Neural cell (in vitro differentiated cells): ENCODE measurements around the gene CFAP300.

Source experiments
- EP300 ChIP-seq: fragments of 450-650 bp; conservative IDR thresholded peaks from 2 replicates; pipeline ENCODE4 v1.6.1; 2014; ENCODE audit warnings: antibody characterized with exemption, mild to moderate bottlenecking, moderate library complexity; ENCODE audit not compliant: poor library complexity, severe bottlenecking
- EZH2 ChIP-seq: fragments of 200-600, 300-800 bp; shearing (Covaris generic), sonication (generic); IDR thresholded peaks from 2 replicates; pipeline ENCODE4 v1.6.1; 2014; ENCODE audit warnings: antibody characterized with exemption, low read length, borderline replicate concordance, mild to moderate bottlenecking; ENCODE audit not compliant: insufficient read depth, poor library complexity, severe bottlenecking
- MXI1 ChIP-seq: fragments of 450-650 bp; conservative IDR thresholded peaks from 2 replicates; pipeline ENCODE4 v1.6.1; 2014; ENCODE audit warnings: antibody characterized with exemption, mild to moderate bottlenecking; ENCODE audit not compliant: poor library complexity, severe bottlenecking
- POLR2AphosphoS5 ChIP-seq: IDR thresholded peaks from 2 replicates; pipeline ENCODE4 v1.6.1; 2012
- RAD21 ChIP-seq: fragments of 450-650 bp; conservative IDR thresholded peaks from 2 replicates; pipeline ENCODE4 v1.6.1; 2014; ENCODE audit warnings: antibody characterized with exemption, mild to moderate bottlenecking, moderate library complexity
- SMC3 ChIP-seq: fragments of 450-650 bp; conservative IDR thresholded peaks from 2 replicates; pipeline ENCODE4 v1.6.1; 2014; ENCODE audit warnings: antibody characterized with exemption, mild to moderate bottlenecking, moderate library complexity; ENCODE audit not compliant: poor library complexity
- TAF1 ChIP-seq: IDR thresholded peaks from 2 replicates; pipeline ENCODE4 v1.6.1; 2012; ENCODE audit warnings: low read depth
- TF ChIP-seq, protein P1 (sequence below): fragments of 450-650 bp; IDR thresholded peaks from 2 replicates; pipeline ENCODE4 v1.5.1; 2014; ENCODE audit warnings: antibody characterized with exemption, mild to moderate bottlenecking, moderate library complexity; ENCODE audit not compliant: poor library complexity, severe bottlenecking
- TF ChIP-seq, protein P2 (sequence below): IDR thresholded peaks from 2 replicates; pipeline ENCODE4 v1.6.1; 2012; ENCODE audit warnings: borderline replicate concordance

DNA sequence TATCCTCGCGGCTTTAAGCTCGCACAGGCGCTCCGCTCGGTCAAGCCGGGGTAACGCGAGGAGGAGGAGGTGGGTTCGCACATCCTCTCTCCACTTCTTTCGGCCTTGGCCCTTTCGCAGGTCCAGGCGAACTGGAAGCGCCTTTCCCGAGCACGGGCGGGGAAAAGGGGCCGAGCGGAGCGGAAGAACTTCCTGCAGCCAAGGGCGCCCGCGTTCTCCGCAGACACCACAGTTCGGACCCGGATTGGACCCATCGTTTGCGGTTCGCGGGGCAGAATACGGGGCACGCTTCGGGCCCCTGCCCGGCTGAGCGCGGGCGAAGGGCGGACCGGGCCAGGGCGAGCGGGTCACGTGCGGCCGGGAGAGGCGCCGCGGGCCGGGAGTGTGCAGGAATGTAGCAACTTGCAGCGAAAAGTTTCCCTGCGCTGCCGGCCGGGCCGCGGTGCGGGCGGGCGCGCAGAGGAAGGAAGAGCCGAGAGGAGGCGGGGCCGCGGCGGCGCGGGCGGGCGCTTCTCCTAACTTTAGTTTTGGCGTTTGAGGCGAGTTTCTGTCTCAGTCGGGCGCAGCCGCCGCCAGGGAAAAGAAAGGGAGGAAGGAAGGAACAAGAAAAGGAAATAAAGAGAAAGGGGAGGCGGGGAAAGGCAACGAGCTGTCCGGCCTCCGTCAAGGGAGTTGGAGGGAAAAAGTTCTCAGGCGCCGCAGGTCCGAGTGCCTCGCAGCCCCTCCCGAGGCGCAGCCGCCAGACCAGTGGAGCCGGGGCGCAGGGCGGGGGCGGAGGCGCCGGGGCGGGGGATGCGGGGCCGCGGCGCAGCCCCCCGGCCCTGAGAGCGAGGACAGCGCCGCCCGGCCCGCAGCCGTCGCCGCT, 62.9 kb downstream of the CFAP300 start, which contains the start of gene YAP1:
- TF ChIP-seq, protein P1, sequence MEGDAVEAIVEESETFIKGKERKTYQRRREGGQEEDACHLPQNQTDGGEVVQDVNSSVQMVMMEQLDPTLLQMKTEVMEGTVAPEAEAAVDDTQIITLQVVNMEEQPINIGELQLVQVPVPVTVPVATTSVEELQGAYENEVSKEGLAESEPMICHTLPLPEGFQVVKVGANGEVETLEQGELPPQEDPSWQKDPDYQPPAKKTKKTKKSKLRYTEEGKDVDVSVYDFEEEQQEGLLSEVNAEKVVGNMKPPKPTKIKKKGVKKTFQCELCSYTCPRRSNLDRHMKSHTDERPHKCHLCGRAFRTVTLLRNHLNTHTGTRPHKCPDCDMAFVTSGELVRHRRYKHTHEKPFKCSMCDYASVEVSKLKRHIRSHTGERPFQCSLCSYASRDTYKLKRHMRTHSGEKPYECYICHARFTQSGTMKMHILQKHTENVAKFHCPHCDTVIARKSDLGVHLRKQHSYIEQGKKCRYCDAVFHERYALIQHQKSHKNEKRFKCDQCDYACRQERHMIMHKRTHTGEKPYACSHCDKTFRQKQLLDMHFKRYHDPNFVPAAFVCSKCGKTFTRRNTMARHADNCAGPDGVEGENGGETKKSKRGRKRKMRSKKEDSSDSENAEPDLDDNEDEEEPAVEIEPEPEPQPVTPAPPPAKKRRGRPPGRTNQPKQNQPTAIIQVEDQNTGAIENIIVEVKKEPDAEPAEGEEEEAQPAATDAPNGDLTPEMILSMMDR: no peak
- no peak for TF ChIP-seq RAD21
- no peak for TF ChIP-seq SMC3
- peak; percentile 13 for TF ChIP-seq POLR2AphosphoS5
- TF ChIP-seq EZH2: no peak
- no peak for TF ChIP-seq TAF1
- no peak for TF ChIP-seq EP300
- TF ChIP-seq, protein P2, sequence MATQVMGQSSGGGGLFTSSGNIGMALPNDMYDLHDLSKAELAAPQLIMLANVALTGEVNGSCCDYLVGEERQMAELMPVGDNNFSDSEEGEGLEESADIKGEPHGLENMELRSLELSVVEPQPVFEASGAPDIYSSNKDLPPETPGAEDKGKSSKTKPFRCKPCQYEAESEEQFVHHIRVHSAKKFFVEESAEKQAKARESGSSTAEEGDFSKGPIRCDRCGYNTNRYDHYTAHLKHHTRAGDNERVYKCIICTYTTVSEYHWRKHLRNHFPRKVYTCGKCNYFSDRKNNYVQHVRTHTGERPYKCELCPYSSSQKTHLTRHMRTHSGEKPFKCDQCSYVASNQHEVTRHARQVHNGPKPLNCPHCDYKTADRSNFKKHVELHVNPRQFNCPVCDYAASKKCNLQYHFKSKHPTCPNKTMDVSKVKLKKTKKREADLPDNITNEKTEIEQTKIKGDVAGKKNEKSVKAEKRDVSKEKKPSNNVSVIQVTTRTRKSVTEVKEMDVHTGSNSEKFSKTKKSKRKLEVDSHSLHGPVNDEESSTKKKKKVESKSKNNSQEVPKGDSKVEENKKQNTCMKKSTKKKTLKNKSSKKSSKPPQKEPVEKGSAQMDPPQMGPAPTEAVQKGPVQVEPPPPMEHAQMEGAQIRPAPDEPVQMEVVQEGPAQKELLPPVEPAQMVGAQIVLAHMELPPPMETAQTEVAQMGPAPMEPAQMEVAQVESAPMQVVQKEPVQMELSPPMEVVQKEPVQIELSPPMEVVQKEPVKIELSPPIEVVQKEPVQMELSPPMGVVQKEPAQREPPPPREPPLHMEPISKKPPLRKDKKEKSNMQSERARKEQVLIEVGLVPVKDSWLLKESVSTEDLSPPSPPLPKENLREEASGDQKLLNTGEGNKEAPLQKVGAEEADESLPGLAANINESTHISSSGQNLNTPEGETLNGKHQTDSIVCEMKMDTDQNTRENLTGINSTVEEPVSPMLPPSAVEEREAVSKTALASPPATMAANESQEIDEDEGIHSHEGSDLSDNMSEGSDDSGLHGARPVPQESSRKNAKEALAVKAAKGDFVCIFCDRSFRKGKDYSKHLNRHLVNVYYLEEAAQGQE: no peak
- TF ChIP-seq MXI1: peak; percentile 19
